MCF 10A (cell line): ENCODE results near the gene GADD45A. TPM values are rescaled to one million over a fixed set of nuclear protein-coding genes. Genes with fewer than 3 reads are reported as not detected.

Experiments used
- BruUV-seq: library from RNA; stranded (reverse); fragments of 400-500 nt; replicated peaks from 2 replicates; lab custom pipeline; 2021; lab: Mats Ljungman, UMichigan
- CTCF ChIA-PET: fragments of 300-600 bp; sonication (Branson Sonifier 250); formaldehyde crosslinking; extraction: SDS; loops from one replicate; lab custom pipeline; 2021; ENCODE audit warnings: antibody characterized with exemption, inconsistent platforms; lab: Yijun Ruan, JAX
- POLR2A ChIA-PET: fragments of 300-600, 350-650 bp; sonication (Branson Sonifier 250); formaldehyde crosslinking; extraction: SDS; loops from one replicate; lab custom pipeline; 2020; ENCODE audit warnings: antibody characterized with exemption, inconsistent platforms; lab: Yijun Ruan, JAX
- DNase-seq: peaks from one replicate; pipeline ENCODE4 v3.0.0-alpha.2; 2018; ENCODE audit not compliant: unreplicated experiment
- H3K27ac Mint-ChIP-seq: one replicate; pipeline ENCODE4 v1.8.0; 2022; ENCODE audit warnings: mild to moderate bottlenecking, low read depth, mixed read lengths; ENCODE audit not compliant: unreplicated experiment
- H3K27me3 Mint-ChIP-seq: one replicate; pipeline ENCODE4 v1.8.0; 2022; ENCODE audit warnings: mixed read lengths; ENCODE audit not compliant: insufficient read depth, unreplicated experiment
- H3K36me3 Mint-ChIP-seq: one replicate; pipeline ENCODE4 v1.8.0; 2022; ENCODE audit warnings: mild to moderate bottlenecking, moderate library complexity, mixed read lengths; ENCODE audit not compliant: insufficient read depth, unreplicated experiment
- H3K4me1 Mint-ChIP-seq: one replicate; pipeline ENCODE4 v1.8.0; 2022; ENCODE audit warnings: mixed read lengths; ENCODE audit not compliant: insufficient read depth, unreplicated experiment
- H3K4me3 Mint-ChIP-seq: one replicate; pipeline ENCODE4 v1.8.0; 2022; ENCODE audit warnings: mild to moderate bottlenecking, moderate library complexity, mixed read lengths; ENCODE audit not compliant: unreplicated experiment
- H3K9me3 Mint-ChIP-seq: one replicate; pipeline ENCODE4 v1.8.0; 2022; ENCODE audit warnings: mixed read lengths; ENCODE audit not compliant: unreplicated experiment
- intact Hi-C: fragments of 100-400 bp; cut with micrococcal nuclease; formaldehyde crosslinking; loops from 2 replicates; pipeline ENCODE4 v1.14.1; 2022
- total RNA-seq: library from RNA; stranded (reverse); gene quantifications from 2 replicates; pipeline ENCODE4 v1.2.3, GENCODE V29; 2022
- TF ChIP-seq, protein P1 (sequence below): fragments of 200-600 bp; IDR thresholded peaks from one replicate; pipeline ENCODE4 v1.8.0; 2022; ENCODE audit warnings: antibody characterized with exemption, mild to moderate bottlenecking; ENCODE audit not compliant: unreplicated experiment

The GADD45A gene
- total RNA-seq, 1 experiment from 2014 or later: 225 TPM

- CTCF ChIA-PET: interaction anchor here (0.6 to 0.7 kb wide), 2 partner anchors 76 to 164 kb away, joined by 3 read pairs; no protein-coding TSS in a partner anchor
- no peak for DNase-seq
- POLR2A ChIA-PET: interaction anchor here (0.6 to 1.4 kb wide), 4 partner anchors 13 to 1218 kb away, joined by 3 to 5 read pairs (median 4); no protein-coding TSS in a partner anchor
These were observed 15.2 kb downstream of the GADD45A start for GRCh38 chr1:67700220-67700619.

DNA sequence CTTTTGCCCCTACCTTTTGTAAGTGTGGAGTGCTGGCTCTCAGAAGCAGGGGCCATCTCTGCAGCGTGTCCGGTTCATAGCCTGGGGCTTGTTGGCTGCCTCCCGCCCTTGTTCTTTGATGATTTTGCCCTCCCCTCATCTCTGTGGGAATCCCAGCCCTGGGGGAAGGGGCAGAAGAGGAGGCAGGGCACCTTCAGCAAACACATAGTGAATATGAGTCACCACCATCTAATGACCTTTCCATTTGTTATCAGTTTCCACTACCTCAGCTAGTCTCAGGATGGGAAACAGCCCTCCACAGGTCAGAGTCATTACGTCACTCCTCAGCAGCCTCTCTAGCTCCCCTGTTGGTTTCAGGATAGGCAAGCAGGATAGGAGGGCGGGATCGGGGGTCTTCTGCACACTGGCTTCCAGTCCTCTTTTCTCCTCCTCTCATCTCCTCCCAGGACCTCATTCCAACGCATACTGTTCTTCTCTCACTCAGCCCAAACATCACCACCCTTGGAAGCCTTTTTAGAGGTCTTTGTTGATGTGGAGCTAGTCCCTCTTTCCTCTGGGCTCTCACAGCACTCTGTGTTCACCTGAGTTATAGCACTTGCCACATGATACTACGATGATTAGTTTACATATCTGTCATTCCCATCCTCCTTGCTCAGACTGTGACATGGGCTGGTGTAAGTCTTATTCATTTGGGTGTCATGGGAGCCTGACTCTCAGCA, 15.8 kb downstream of the GADD45A start:
- Mint-ChIP-seq H3K36me3 (peaks cover 43% of the 10 kb centered on the region), H3K27ac (no peak overlapping the region), H3K4me3 (no peak overlapping the region), H3K4me1 (peaks cover 9% of the 10 kb centered on the region), H3K27me3 (no peaks in the 10 kb centered on the region), H3K9me3 (no peaks in the 10 kb centered on the region)
- intact Hi-C loops: no loop called here
- ChIA-PET POLR2A (interaction anchor here (0.7 to 1.4 kb wide), 3 partner anchors 14 to 50 kb away, joined by 3 to 4 read pairs (median 3); no protein-coding TSS in a partner anchor), CTCF (interaction anchor here (0.6 to 1.1 kb wide), 4 partner anchors 59 to 629 kb away, joined by 3 to 5 read pairs (median 3); no protein-coding TSS in a partner anchor)
- TF ChIP-seq, protein P1, sequence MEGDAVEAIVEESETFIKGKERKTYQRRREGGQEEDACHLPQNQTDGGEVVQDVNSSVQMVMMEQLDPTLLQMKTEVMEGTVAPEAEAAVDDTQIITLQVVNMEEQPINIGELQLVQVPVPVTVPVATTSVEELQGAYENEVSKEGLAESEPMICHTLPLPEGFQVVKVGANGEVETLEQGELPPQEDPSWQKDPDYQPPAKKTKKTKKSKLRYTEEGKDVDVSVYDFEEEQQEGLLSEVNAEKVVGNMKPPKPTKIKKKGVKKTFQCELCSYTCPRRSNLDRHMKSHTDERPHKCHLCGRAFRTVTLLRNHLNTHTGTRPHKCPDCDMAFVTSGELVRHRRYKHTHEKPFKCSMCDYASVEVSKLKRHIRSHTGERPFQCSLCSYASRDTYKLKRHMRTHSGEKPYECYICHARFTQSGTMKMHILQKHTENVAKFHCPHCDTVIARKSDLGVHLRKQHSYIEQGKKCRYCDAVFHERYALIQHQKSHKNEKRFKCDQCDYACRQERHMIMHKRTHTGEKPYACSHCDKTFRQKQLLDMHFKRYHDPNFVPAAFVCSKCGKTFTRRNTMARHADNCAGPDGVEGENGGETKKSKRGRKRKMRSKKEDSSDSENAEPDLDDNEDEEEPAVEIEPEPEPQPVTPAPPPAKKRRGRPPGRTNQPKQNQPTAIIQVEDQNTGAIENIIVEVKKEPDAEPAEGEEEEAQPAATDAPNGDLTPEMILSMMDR: no peak
- BruUV-seq: no TSS peak
- peak; percentile 50 for DNase-seq

More at GRCh38 chr1:67700220-67700619, 15.2 kb downstream of the GADD45A start:
- H3K36me3 Mint-ChIP-seq: peaks cover 37% of the 10 kb centered on the region
- H3K4me3 Mint-ChIP-seq: no peak overlapping the region
- no peak overlapping the region for H3K27ac Mint-ChIP-seq
- no peaks in the 10 kb centered on the region for H3K9me3 Mint-ChIP-seq
- H3K4me1 Mint-ChIP-seq: peaks cover 9% of the 10 kb centered on the region
- no TSS peak for BruUV-seq
- intact Hi-C loops: no loop called here
- TF ChIP-seq, protein P1: no peak
- no peaks in the 10 kb centered on the region for H3K27me3 Mint-ChIP-seq

GRCh38 chr1:67701876-67702275, 16.9 kb downstream of the GADD45A start:
- H3K4me1 Mint-ChIP-seq: peaks cover 9% of the 10 kb centered on the region
- no peaks in the 10 kb centered on the region for H3K9me3 Mint-ChIP-seq
- no peaks in the 10 kb centered on the region for H3K27me3 Mint-ChIP-seq
- TF ChIP-seq, protein P1: no peak
- no peak overlapping the region for H3K4me3 Mint-ChIP-seq
- CTCF ChIA-PET: interaction anchor here (0.6 to 0.9 kb wide), 3 partner anchors 13 to 169 kb away, joined by 3 read pairs; no protein-coding TSS in a partner anchor
- BruUV-seq: no TSS peak
- intact Hi-C loops: no loop called here
- POLR2A ChIA-PET: interaction anchor here (1.1 to 1.3 kb wide), 4 partner anchors 13 to 49 kb away, joined by 3 to 5 read pairs (median 4); no protein-coding TSS in a partner anchor
- H3K27ac Mint-ChIP-seq: no peak overlapping the region
- H3K36me3 Mint-ChIP-seq: peaks cover 53% of the 10 kb centered on the region
- DNase-seq: no peak

- TF ChIP-seq, protein P1: no peak
- Mint-ChIP-seq H3K4me3 (no peak overlapping the region), H3K36me3 (peaks cover 42% of the 10 kb centered on the region), H3K9me3 (no peaks in the 10 kb centered on the region), H3K4me1 (peaks cover 18% of the 10 kb centered on the region), H3K27ac (no peak overlapping the region), H3K27me3 (no peaks in the 10 kb centered on the region)
- intact Hi-C loops: no loop called here
- ChIA-PET POLR2A (interaction anchor here (0.8 to 3.1 kb wide), 4 partner anchors 13 to 80 kb away, joined by 3 to 9 read pairs (median 4); no protein-coding TSS in a partner anchor), CTCF (interaction anchor here (0.7 to 2.5 kb wide), 6 partner anchors 19 to 475 kb away, joined by 4 to 10 read pairs (median 4); no protein-coding TSS in a partner anchor)
- DNase-seq: no peak
- no TSS peak for BruUV-seq
These were observed 19.4 kb downstream of the GADD45A start for GRCh38 chr1:67704351-67704750.
